Measurements from ENCODE around the gene C1D. TPM values are rescaled to one million over a fixed set of nuclear protein-coding genes. Genes with fewer than 3 reads are reported as not detected.
"Not testable (repeated sequence)": the region's sequence is repeated elsewhere in the genome, so short reads cannot be mapped to it uniquely, and the experiment has no call there.

Gene C1D
- total RNA-seq, 4 donors from 2014 or later: 40.6 to 67.9 (median 48.2) TPM

DNA sequence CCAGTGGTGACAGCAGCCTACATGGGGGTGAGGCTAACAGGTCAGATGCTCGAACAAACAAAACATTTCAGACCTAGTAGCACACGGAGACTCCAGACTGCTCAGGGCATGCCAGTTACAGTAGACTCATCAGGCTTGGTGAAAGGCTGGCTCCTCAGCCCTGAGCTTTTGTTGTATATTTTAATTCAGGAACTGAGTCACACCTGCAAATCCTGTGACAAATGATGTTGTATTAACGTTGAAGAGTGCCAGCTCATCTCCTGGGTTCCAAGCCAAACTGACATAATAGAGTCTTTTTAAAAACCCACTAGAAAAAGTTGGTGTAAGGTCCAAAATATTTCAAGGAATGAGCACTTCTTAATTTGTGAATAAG is 65.3 kb downstream of the C1D start:
- H3K9me3 ChIP-seq: no peaks in the 10 kb centered on the region
- DNase-seq: no peak
- H3K36me3 ChIP-seq: no peaks in the 10 kb centered on the region
- intact Hi-C loops (cut with DNase I): no loop called here
- WGBS, 2 donors: 58 to 59% methylated on average over 3 of the region's 3 CpGs
- no peaks in the 10 kb centered on the region for H3K4me1 ChIP-seq
- no peak overlapping the region for H3K27ac ChIP-seq
- H3K27me3 ChIP-seq: no peaks in the 10 kb centered on the region
- TF ChIP-seq, protein P1, sequence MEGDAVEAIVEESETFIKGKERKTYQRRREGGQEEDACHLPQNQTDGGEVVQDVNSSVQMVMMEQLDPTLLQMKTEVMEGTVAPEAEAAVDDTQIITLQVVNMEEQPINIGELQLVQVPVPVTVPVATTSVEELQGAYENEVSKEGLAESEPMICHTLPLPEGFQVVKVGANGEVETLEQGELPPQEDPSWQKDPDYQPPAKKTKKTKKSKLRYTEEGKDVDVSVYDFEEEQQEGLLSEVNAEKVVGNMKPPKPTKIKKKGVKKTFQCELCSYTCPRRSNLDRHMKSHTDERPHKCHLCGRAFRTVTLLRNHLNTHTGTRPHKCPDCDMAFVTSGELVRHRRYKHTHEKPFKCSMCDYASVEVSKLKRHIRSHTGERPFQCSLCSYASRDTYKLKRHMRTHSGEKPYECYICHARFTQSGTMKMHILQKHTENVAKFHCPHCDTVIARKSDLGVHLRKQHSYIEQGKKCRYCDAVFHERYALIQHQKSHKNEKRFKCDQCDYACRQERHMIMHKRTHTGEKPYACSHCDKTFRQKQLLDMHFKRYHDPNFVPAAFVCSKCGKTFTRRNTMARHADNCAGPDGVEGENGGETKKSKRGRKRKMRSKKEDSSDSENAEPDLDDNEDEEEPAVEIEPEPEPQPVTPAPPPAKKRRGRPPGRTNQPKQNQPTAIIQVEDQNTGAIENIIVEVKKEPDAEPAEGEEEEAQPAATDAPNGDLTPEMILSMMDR (IDR thresholded peaks at IDR 0.05): no peak
- no peak for TF ChIP-seq POLR2A (IDR thresholded peaks at IDR 0.05)
- no peak overlapping the region for H3K4me3 ChIP-seq (replicated peaks in 1 of 3)

DNA sequence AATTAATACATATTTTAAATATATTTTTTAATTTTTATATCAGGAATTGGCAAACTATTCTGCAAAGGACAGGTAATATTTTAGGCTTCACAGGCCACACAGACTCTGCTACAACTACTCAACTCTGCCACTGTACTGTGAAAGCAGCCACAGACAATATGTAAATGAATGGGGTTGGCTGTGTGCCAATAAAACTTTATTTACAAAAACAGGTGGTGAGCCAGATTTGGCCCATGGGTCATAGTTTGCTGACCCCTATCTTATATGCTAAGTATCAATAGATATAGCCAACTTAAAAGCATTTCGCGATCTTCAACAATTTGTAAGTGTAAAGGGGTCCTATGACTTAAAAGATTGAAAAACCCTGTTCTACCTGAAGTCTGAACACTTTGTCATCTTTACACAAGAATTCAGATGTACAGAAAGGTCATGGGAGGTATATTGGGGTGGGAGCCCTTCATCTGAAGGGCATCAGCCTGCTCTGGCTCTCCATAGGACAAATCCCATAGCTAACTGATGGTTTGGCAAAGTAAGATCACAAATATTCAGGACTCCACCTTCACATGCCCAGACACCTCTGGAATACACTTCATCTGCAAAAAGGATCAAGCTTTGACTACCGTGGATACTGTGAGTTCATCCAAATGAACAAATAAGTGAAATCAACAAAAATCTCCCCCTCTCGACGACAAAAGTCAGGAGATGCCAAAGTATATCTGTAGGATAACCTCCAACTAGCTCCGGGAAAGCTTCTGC is 65.9 kb downstream of the C1D start:
- Histone ChIP-seq H3K27ac (no peak overlapping the region), H3K4me1 (no peaks in the 10 kb centered on the region), H3K9me3 (no peaks in the 10 kb centered on the region), H3K36me3 (no peaks in the 10 kb centered on the region), H3K4me3 (replicated peaks in 1 of 3) (no peak overlapping the region), H3K27me3 (no peaks in the 10 kb centered on the region)
- TF ChIP-seq POLR2A (IDR thresholded peaks at IDR 0.05): no peak
- TF ChIP-seq, protein P1 (IDR thresholded peaks at IDR 0.05): no peak
- no peak for DNase-seq
- WGBS, 2 donors: 86 to 89% methylated on average over 6 of the region's 6 CpGs
- intact Hi-C loops (cut with DNase I): no loop called here

DNA sequence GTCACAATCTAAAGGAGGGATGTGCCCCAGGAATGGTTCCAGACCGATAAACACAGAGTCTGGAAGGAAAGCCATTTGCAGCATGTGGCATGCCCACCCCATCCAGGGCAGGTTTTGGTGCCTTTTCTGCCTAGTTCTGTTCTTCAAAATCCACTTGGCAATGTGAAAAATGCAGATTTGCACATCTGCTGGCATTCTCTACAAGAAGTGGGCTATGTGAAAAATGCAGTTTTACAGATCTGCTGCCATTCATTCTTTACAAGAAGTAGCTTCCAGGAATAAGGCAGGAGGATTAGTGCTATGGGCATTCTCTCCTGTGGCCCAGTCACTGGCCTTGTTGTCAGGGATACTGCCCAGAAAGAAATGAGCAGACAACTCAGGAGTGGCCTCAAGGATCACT is 68.1 kb downstream of the C1D start:
- DNase-seq: no peak
- 71 to 82% methylated on average over 1 of the region's 1 CpG for WGBS, 2 donors
- Histone ChIP-seq H3K4me1 (no peaks in the 10 kb centered on the region), H3K27me3 (no peaks in the 10 kb centered on the region), H3K27ac (no peak overlapping the region), H3K36me3 (no peaks in the 10 kb centered on the region), H3K9me3 (no peaks in the 10 kb centered on the region), H3K4me3 (replicated peaks in 1 of 3) (no peak overlapping the region)
- intact Hi-C loops (cut with DNase I): no loop called here
- TF ChIP-seq POLR2A (IDR thresholded peaks at IDR 0.05): no peak
- TF ChIP-seq, protein P1 (IDR thresholded peaks at IDR 0.05): no peak

DNA sequence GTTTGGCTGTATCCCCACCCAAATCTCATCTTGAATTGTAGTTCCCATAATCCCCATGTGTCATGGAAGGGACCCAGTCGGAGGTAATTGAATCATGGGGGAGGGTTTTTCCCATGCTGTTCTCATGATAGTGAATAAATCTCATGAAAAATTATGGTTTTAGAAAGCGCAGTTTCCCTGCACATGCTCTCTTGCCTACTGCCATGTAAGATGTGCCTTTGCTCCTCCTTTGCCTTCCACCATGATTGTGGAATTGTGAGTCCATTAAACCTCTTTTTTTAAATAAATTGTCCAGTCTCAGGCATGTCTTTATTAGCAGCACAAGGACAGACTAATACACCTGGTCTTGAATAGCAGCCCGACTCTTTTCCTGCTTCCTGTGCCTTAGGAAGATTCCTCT is 68.7 kb downstream of the C1D start:
- WGBS, 2 donors: 96 to 97% methylated on average over 3 of the region's 3 CpGs
- H3K27ac ChIP-seq; H3K27me3 ChIP-seq; DNase-seq; H3K4me1 ChIP-seq; H3K4me3 ChIP-seq (replicated peaks in 1 of 3); intact Hi-C loops (cut with DNase I); H3K36me3 ChIP-seq; H3K9me3 ChIP-seq: not testable (repeated sequence)

DNA sequence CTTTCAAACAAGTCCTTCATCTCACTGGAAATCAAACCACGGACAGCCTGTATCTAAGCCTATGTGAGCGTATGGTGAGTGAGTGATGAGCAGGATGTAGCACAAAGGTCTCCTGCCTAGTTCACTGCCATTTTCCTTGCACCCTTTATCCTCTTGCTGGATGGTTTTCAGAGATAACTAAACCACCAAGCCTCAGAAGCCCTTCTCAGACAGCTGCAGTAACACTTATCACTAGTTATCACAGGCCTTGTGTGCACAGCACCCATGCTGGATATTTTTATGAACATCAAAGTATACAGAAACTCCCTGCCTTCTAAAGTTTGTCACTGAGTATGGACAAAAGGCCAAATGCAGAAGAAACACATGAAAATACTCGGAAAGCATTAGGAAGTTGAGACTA is 69.5 kb downstream of the C1D start:
- Histone ChIP-seq H3K27ac (no peak overlapping the region), H3K9me3 (no peaks in the 10 kb centered on the region), H3K27me3 (no peaks in the 10 kb centered on the region), H3K4me3 (replicated peaks in 1 of 3) (no peak overlapping the region), H3K4me1 (no peaks in the 10 kb centered on the region), H3K36me3 (no peaks in the 10 kb centered on the region)
- no peak for TF ChIP-seq POLR2A (IDR thresholded peaks at IDR 0.05)
- TF ChIP-seq, protein P1 (IDR thresholded peaks at IDR 0.05): no peak
- intact Hi-C loops (cut with DNase I): no loop called here
- 88 to 97% methylated on average over 3 of the region's 3 CpGs for WGBS, 2 donors
- no peak for DNase-seq

Data from thyroid gland (tissue), 4 donors.